ENCODE data around the gene PPIB.
"Not testable (repeated sequence)": the region's sequence is repeated elsewhere in the genome, so short reads cannot be mapped to it uniquely, and the experiment has no call there.

Gene PPIB

GRCh38 chr15:64137226-64137833 is 25.5 kb downstream of the PPIB start:
- no peak for DNase-seq

GRCh38 chr15:64136347-64136746 is 26.5 kb downstream of the PPIB start:
- no peak for DNase-seq

GRCh38 chr15:64134345-64134829 is 28.4 kb downstream of the PPIB start:
- DNase-seq = no peak

GRCh38 chr15:64133623-64134344 is 29.0 kb downstream of the PPIB start:
- DNase-seq = no peak

- DNase-seq = no peak
Observed at GRCh38 chr15:64132217-64132616, 30.6 kb downstream of the PPIB start.

GRCh38 chr15:64131547-64131946 is 31.3 kb downstream of the PPIB start:
- no peak for DNase-seq

- no peak for DNase-seq
Observed at GRCh38 chr15:64130159-64130558, 32.7 kb downstream of the PPIB start.

GRCh38 chr15:64127521-64128270 is 35.1 kb downstream of the PPIB start:
- no peak for DNase-seq

- DNase-seq = no peak
Observed at GRCh38 chr15:64125978-64126377, 36.8 kb downstream of the PPIB start.

- DNase-seq = no peak
Observed at GRCh38 chr15:64122936-64123351, 39.9 kb downstream of the PPIB start.

- DNase-seq = no peak
Observed at GRCh38 chr15:64122444-64122843, 40.4 kb downstream of the PPIB start.

GRCh38 chr15:64121614-64122013 is 41.2 kb downstream of the PPIB start:
- no peak for DNase-seq

GRCh38 chr15:64120322-64120721 is 42.5 kb downstream of the PPIB start:
- not testable (repeated sequence) for DNase-seq

- DNase-seq = no peak
Observed at GRCh38 chr15:64117759-64118487, 44.9 kb downstream of the PPIB start.

- peak; percentile 91 for DNase-seq
Observed at GRCh38 chr15:64112904-64113303, 49.9 kb downstream of the PPIB start.

GRCh38 chr15:64112073-64112772 is 50.6 kb downstream of the PPIB start:
- peak; percentile 23 for DNase-seq

GRCh38 chr15:64111679-64112050 is 51.2 kb downstream of the PPIB start:
- DNase-seq = no peak

GRCh38 chr15:64110950-64111678 is 51.7 kb downstream of the PPIB start:
- peak; percentile 48 for DNase-seq

- DNase-seq = not testable (repeated sequence)
Observed at GRCh38 chr15:64110108-64110701, 52.6 kb downstream of the PPIB start.

- no peak for DNase-seq
Observed at GRCh38 chr15:64107337-64107736, 55.5 kb downstream of the PPIB start.

All from inflammatory macrophage treated with lipopolysaccharide for 4 hours (primary cell).